Large intestine (tissue), 3 donors: ENCODE results near the gene PDP2. TPM values are rescaled to one million over a fixed set of nuclear protein-coding genes. Genes with fewer than 3 reads are reported as not detected.

Experiments
- DNase-seq, 2 donors: peaks; one replicate each; pipeline versions ENCODE4 v3.0.0 to v3.0.0-alpha.2; 2013
- H3K27ac ChIP-seq: one replicate; pipeline ENCODE4 v1.5.1; 2013; ENCODE audit warnings: low read length
- H3K27me3 ChIP-seq: 2 replicates; pipeline ENCODE4 v1.6.1; 2013; ENCODE audit warnings: low read length; ENCODE audit not compliant: control insufficient read depth, insufficient read depth
- H3K36me3 ChIP-seq: 2 replicates; pipeline ENCODE4 v1.6.1; 2013; ENCODE audit warnings: low read length; ENCODE audit not compliant: control insufficient read depth, insufficient read depth
- H3K4me1 ChIP-seq: one replicate; pipeline ENCODE4 v1.6.1; 2013; ENCODE audit warnings: low read length; ENCODE audit not compliant: control insufficient read depth, insufficient read depth
- H3K4me3 ChIP-seq: one replicate; pipeline ENCODE4 v1.5.1; 2013; ENCODE audit warnings: low read length
- H3K9me3 ChIP-seq: one replicate; pipeline ENCODE4 v1.6.1; 2013; ENCODE audit warnings: mild to moderate bottlenecking, low read depth, low read length, moderate library complexity; ENCODE audit not compliant: control insufficient read depth
- WGBS: methylation state at CpG from one replicate; pipeline ENCODE4 v1.1.5; 2013; ENCODE audit warnings: low lambda C conversion rate; ENCODE audit not compliant: insufficient coverage; 5-methylcytosine and 5-hydroxymethylcytosine counted together
- polyA plus RNA-seq: library from polyadenylated mRNA; unstranded; fragments of 120-200 nt; gene quantifications from one replicate; pipeline ENCODE4 v1.2.1, GENCODE V29; 2013

The PDP2 gene
- polyA plus RNA-seq, 1 donor: 9.6 TPM

DNA sequence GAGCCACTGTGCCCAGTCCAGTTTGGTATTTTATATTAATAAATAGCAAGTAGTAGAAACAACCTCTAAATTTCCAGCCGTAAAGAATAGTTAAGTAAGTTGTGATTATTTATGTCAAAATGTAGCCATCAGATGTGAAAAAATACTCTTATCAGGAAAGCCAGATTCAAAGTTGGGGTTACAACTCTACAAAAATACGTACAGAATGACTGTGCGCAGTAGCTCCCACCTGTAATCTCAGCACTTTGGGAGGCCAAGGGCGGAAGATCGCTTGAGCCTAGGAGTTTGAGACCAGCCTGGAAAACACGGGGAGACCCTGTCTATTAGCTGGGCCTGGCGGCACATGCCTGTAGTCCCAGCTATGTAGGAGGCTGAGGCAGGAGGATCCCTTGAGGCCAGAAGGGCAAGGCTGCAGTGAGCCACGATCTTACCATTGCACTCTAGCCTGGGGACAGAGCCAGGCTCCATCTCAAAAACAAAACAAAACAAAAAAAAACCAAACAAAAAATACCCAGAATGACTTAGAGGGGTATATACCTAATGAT, 1.7 kb downstream of the PDP2 start:
- peaks cover 5% of the 10 kb centered on the region for H3K9me3 ChIP-seq
- H3K36me3 ChIP-seq: peaks cover 20% of the 10 kb centered on the region
- WGBS: 80% methylated on average over 1 of the region's 8 CpGs
- no peaks in the 10 kb centered on the region for H3K27me3 ChIP-seq
- peaks cover 5% of the 10 kb centered on the region for H3K4me1 ChIP-seq
- no peak overlapping the region for H3K4me3 ChIP-seq
- no peak overlapping the region for H3K27ac ChIP-seq
- no peak for DNase-seq

DNA sequence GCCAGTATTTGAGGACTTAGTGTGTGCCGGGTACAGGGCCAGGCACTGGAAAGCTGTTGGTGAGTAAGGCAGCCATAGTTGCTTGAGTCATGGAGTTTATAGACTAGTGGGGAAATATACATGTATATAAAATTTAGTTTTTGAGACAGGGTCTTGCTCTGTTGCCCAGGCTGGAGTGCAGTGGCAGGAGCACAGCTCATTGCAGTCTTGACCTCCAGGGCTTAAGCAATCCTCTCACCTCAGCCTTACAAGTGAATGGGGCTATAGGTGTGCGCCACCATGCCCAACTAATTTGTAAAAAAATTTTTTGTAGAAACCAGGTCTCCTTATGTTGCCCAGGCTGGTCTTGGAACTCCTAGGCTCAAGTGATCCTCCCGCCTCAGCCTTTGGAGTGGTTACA, 2.4 kb downstream of the PDP2 start:
- Histone ChIP-seq H3K27ac (no peak overlapping the region), H3K4me1 (peaks cover 5% of the 10 kb centered on the region), H3K4me3 (no peak overlapping the region), H3K9me3 (peaks cover 5% of the 10 kb centered on the region), H3K27me3 (no peaks in the 10 kb centered on the region), H3K36me3 (peaks cover 20% of the 10 kb centered on the region)
- no peak for DNase-seq
- WGBS: no CpG with 5 or more reads among the region's 3 CpGs

DNA sequence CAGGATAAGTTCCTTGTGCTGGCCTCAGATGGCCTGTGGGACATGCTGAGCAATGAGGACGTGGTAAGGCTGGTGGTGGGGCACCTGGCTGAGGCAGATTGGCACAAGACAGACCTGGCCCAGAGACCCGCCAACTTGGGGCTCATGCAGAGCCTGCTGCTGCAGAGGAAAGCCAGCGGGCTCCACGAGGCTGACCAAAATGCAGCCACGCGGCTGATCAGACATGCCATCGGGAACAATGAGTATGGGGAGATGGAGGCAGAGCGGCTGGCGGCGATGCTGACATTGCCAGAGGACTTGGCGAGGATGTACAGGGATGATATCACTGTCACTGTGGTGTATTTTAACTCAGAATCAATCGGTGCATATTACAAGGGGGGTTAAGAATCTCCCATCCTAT, 5.2 kb downstream of the PDP2 start:
- H3K4me3 ChIP-seq: no peak overlapping the region
- peaks cover 5% of the 10 kb centered on the region for H3K9me3 ChIP-seq
- H3K27me3 ChIP-seq: no peaks in the 10 kb centered on the region
- H3K4me1 ChIP-seq: peaks cover 5% of the 10 kb centered on the region
- WGBS: no CpG with 5 or more reads among the region's 12 CpGs
- no peak overlapping the region for H3K27ac ChIP-seq
- no peak for DNase-seq
- peaks cover 24% of the 10 kb centered on the region for H3K36me3 ChIP-seq

DNA sequence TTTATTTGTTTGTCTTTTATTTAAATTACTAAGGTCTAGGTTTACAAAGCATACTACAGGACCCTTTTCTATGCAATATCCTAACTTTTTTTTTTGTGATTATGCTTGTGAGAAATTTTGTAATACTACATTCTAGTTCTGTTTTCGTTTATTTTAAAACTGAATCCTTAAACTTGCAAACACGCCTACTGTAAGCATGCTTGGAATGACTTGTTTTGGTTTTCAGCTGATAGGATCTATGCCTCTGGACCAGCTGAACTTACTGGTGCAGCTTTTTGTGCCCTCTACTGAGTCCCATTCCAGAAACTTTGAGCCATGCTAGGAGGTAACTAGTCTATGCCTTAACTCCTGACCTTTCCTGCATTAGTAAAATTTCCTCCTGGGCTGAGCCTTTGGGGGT, 6.0 kb downstream of the PDP2 start:
- no peaks in the 10 kb centered on the region for H3K27me3 ChIP-seq
- peaks cover 5% of the 10 kb centered on the region for H3K4me1 ChIP-seq
- H3K36me3 ChIP-seq: peaks cover 24% of the 10 kb centered on the region
- 60% methylated on average over 1 of the region's 2 CpGs for WGBS
- no peak overlapping the region for H3K27ac ChIP-seq
- no peaks in the 10 kb centered on the region for H3K9me3 ChIP-seq
- H3K4me3 ChIP-seq: no peak overlapping the region
- no peak for DNase-seq

DNA sequence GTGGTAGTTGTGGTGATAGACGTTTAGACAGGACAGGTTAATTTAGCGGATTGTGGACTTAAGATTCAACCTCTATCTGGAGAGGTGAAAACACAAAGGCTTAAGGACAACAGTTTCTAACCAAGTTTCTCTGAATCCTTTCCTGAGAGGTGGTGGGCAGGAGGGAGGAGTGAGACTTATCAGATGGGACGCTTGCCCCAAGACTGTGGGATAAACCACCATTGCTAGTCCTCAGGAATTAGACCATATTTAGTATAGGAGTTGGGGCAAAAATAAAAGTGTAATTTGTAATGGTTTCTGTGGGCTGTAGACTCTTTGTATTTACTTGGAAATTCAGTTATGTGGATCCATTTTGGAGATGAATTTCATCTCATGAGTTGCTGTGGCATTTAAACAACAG, 6.6 kb downstream of the PDP2 start:
- no peak overlapping the region for H3K4me3 ChIP-seq
- no peaks in the 10 kb centered on the region for H3K27me3 ChIP-seq
- H3K4me1 ChIP-seq: no peaks in the 10 kb centered on the region
- H3K36me3 ChIP-seq: peaks cover 24% of the 10 kb centered on the region
- no peaks in the 10 kb centered on the region for H3K9me3 ChIP-seq
- no peak overlapping the region for H3K27ac ChIP-seq
- WGBS: 100% methylated on average over 1 of the region's 3 CpGs
- no peak for DNase-seq

DNA sequence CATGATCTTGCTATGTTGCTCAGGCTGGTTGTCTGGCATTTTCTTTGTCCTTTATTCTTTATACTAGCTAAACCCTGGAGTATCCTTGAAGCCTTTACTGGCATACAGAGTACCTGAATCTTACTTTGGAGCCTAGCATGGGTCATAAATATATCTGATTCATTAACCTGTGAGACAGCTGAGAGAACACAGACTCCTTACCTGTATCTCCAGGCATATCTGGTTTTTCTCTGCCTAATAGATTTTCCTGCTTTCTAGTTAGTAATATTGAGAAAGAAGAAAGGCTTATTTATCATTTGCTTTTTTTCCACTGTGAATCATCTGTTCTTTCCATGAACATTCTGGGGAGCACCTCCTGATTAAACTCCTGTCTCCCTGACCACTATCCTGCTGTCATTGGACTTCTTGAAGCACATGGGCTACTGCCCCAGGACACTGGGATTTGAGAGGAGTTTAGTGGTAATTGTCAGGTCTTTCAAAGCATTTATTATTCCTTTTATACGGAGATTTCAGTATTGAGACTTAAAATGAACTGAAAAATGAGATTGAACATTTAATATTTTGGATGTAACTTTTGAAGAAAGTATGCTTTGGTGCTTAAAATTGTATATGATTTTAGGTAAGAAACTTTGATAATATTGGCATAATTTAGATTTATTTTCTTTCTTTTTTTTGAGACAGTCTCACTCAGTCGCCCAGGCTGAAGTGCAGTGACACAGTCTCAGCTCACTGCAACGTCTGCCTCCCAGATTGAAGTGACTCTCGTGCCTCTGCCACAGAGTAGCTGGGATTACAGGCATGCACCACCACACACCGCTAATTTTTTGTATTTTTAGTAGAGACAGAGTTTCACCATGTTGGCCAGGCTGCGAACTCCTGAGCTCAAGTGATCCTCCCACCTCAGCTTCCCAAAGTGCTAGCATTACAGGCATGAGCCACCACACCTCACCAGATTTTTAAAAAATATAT, 8.6 kb downstream of the PDP2 start:
- H3K27ac ChIP-seq: no peak overlapping the region
- 93% methylated on average over 2 of the region's 6 CpGs for WGBS

DNA sequence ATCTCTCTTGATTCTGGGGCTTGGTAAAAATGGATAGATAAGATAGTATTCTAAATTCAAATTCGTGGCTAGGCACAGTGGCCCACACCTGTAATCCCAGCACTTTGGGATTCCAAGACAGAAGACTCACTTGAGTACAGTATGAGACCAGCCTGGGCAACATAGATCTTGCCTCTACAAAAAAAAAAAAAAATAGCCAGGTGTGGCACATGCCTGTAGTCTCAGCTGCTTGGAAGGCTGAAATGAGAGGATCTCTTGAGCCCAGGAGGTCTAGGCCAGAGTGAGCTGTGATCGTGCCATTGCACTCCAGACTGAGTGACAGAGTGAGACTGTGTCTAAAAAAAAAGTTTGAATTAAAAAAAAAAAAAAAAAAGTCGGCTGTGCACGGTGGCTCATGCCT, 9.3 kb downstream of the PDP2 start:
- DNase-seq: no peak
- no peaks in the 10 kb centered on the region for H3K4me1 ChIP-seq
- H3K9me3 ChIP-seq: no peaks in the 10 kb centered on the region
- no peak overlapping the region for H3K27ac ChIP-seq
- peaks cover 16% of the 10 kb centered on the region for H3K36me3 ChIP-seq
- WGBS: no CpG with 5 or more reads among the region's 4 CpGs
- H3K27me3 ChIP-seq: no peaks in the 10 kb centered on the region
- H3K4me3 ChIP-seq: no peak overlapping the region

More for the DNA sequence above, 8.6 kb downstream of the PDP2 start:
- no peak for DNase-seq
- Histone ChIP-seq H3K27me3 (no peaks in the 10 kb centered on the region), H3K36me3 (peaks cover 21% of the 10 kb centered on the region), H3K9me3 (no peaks in the 10 kb centered on the region), H3K4me3 (no peak overlapping the region), H3K4me1 (no peaks in the 10 kb centered on the region)

DNA sequence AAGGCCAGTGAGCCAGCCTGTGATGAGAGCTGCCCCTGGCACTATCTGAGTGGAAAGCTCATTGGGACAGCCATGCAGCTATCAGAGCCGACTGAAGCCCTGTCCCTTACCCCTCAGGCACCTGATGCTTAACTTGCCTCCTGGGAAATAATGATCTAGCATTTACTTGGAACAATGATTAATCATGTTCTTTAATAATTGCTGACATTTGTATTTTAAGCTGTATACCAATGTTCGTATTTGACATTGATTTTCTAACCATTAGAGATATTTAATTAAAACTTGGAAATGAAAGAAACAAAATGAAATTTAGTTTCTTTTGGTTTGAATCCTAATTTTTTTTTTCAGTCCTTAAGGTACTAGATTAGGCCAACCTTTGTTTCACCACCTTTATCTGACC, 10.5 kb downstream of the PDP2 start:
- Histone ChIP-seq H3K27ac (no peak overlapping the region), H3K4me3 (no peak overlapping the region)
- WGBS: 100% methylated on average over 1 of the region's 2 CpGs

DNA sequence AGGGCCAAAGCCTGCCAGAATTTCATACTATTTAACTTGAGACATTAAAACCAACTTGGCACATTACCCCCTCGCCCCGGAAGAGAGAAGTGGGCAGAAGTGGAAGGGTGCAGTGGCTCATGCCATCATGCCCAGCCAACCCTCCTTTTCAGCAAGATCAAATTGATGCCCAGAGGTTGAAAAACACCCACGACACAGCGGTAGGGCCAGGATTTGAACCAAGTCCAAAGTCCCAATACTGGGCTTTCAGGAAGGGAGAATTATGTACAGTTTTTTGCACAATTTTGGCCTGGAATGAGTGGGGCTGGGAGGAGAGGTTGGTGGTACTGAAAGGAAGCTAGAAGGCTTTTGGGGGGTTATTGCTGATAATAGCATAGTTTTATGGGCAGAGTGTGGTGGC, 11.0 kb downstream of the PDP2 start:
- H3K4me1 ChIP-seq: peaks cover 11% of the 10 kb centered on the region
- no peak overlapping the region for H3K4me3 ChIP-seq
- H3K9me3 ChIP-seq: no peaks in the 10 kb centered on the region
- no peaks in the 10 kb centered on the region for H3K27me3 ChIP-seq
- H3K36me3 ChIP-seq: peaks cover 4% of the 10 kb centered on the region
- H3K27ac ChIP-seq: no peak overlapping the region
- DNase-seq: no peak
- no CpG with 5 or more reads among the region's 4 CpGs for WGBS

More for the DNA sequence above, 10.5 kb downstream of the PDP2 start:
- Histone ChIP-seq H3K4me1 (peaks cover 6% of the 10 kb centered on the region), H3K36me3 (peaks cover 6% of the 10 kb centered on the region), H3K27me3 (no peaks in the 10 kb centered on the region), H3K9me3 (no peaks in the 10 kb centered on the region)
- DNase-seq: no peak

DNA sequence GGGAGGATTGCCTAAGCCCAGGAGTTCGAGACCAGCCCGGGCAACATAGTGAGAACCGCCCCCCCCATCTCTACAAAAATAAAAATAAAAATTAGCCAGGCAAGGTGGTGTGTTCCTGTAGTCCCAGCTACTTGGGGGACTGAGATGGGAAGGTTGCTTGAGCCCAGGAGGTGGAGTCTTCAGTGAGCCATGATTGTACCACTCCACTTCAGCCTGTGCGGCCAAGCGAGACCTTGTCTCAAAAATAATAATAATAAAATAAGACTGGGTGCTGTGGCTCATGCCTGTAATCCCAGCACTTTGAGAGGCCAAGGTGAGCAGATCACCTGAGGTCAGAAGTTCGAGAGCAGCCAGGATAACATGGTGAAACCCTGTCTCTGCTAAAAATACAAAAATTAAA, 11.5 kb downstream of the PDP2 start:
- WGBS: no CpG with 5 or more reads among the region's 6 CpGs
- no peak for DNase-seq

More for the DNA sequence above, 11.5 kb downstream of the PDP2 start:
- Histone ChIP-seq H3K27ac (no peak overlapping the region), H3K36me3 (peaks cover 4% of the 10 kb centered on the region), H3K4me1 (peaks cover 15% of the 10 kb centered on the region), H3K9me3 (no peaks in the 10 kb centered on the region), H3K27me3 (no peaks in the 10 kb centered on the region), H3K4me3 (no peak overlapping the region)
